Hypothalamus (tissue), 51 donors: ENCODE data around the gene DNM3.

Source experiments
- DNase-seq, 51 donors: peaks; one replicate each; lab custom pipeline; 2025; lab: John Stamatoyannopoulos, UW

Gene DNM3

GRCh38 chr1:172135076-172135672, 293.9 kb downstream of the DNM3 start:
- DNase-seq, result no peak

GRCh38 chr1:172135978-172136610, 294.8 kb downstream of the DNM3 start:
- no peak for DNase-seq

- no peak for DNase-seq
These were observed 295.6 kb downstream of the DNM3 start for GRCh38 chr1:172136925-172137324.

- no peak for DNase-seq
These were observed 296.6 kb downstream of the DNM3 start for GRCh38 chr1:172137703-172138454.

- DNase-seq, result no peak
These were observed 297.3 kb downstream of the DNM3 start for GRCh38 chr1:172138634-172139033.

- DNase-seq, result no peak
These were observed 297.9 kb downstream of the DNM3 start for GRCh38 chr1:172139196-172139595.

- DNase-seq, result no peak
These were observed 298.8 kb downstream of the DNM3 start for GRCh38 chr1:172140072-172140471.

- DNase-seq, result no peak
These were observed 299.3 kb downstream of the DNM3 start for GRCh38 chr1:172140591-172140990.

GRCh38 chr1:172141341-172141881, 300.1 kb downstream of the DNM3 start:
- no peak for DNase-seq

- DNase-seq, result no peak
These were observed 301.0 kb downstream of the DNM3 start for GRCh38 chr1:172142324-172142723.

- DNase-seq, result no peak
These were observed 302.2 kb downstream of the DNM3 start for GRCh38 chr1:172143384-172144055.

- peak in 1 of 51 donors; percentile 2 for DNase-seq
These were observed 303.3 kb downstream of the DNM3 start for GRCh38 chr1:172144445-172145061.

- no peak for DNase-seq
These were observed 303.9 kb downstream of the DNM3 start for GRCh38 chr1:172145231-172145651.

- DNase-seq, result no peak
These were observed 304.4 kb downstream of the DNM3 start for GRCh38 chr1:172145656-172146055.

GRCh38 chr1:172146141-172146850, 305.0 kb downstream of the DNM3 start:
- no peak for DNase-seq

- no peak for DNase-seq
These were observed 306.2 kb downstream of the DNM3 start for GRCh38 chr1:172147541-172147940.

GRCh38 chr1:172148213-172148612, 306.9 kb downstream of the DNM3 start:
- DNase-seq, result no peak

- DNase-seq, result no peak
These were observed 307.4 kb downstream of the DNM3 start for GRCh38 chr1:172148707-172149106.

- DNase-seq, result no peak
These were observed 308.0 kb downstream of the DNM3 start for GRCh38 chr1:172149346-172149745.

- DNase-seq, result no peak
These were observed 313.3 kb downstream of the DNM3 start for GRCh38 chr1:172154551-172154950.
